Activated T-cell treated with anti-CD3 and anti-CD28 coated beads for 4 hours (primary cell): ENCODE results near the gene SIN3A.

Experiments used
- DNase-seq: peaks from one replicate; pipeline ENCODE4 v3.0.0-alpha.2; 2020

The SIN3A gene

DNA sequence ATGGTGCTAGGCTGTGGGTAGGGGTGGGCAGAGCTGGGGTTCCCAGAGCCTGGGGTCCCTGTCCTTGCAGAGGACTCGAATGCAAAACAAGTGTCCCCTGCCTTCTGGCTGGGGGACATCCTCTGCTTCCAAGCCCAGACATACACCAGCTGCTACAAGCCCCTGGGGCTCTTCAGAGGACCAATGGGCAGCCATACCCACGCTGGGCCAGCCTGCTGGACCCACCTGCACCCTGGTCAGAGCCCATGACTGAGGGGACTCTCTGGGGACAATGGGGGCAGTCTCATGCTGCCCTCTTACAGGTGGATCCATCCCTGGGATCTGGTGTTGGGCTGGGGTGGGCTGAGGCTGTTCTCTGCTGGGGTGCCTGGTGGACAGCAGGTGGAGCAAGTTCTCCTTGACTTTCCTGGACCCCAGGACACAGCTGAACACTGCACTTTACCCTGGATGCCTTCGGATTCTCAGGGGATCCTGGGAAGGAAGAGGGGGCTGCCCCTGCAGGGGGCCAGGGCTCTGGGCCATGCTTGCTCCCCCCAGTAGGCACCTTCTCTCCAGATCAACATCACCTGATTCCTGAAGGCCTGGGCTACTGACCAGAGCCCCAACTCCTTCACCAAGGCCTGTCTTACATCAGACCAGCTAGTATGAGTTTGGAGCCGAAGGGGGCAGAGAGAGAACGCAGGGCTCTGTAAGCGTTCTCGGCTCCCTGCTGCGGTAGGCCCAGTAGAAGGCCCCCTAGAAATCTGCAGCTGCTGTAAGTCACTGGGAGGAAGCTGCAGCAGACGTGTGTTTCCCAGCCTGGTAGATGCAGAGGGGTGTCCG, 122.8 kb downstream of the SIN3A start:
- no peak for DNase-seq

DNA sequence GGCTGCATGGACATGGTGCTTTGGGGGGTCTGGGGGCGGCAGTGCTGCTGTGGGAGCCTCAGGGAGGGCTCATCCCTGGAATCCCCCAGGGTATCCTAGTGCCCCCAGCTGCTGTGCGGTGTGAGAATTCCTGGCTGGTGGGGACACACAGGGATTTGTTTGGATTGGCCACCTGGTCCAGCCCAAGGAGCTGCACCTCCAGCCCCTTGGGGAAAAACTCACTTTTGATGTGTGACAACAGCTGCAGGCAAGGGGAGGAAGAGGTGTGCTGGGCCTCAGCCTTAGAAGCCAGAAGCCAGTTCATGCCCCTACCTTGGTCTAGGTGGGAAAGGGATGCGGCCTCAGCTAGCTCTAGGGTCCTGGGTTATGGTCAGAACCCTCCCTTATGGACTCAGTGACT, 124.0 kb downstream of the SIN3A start:
- DNase-seq = no peak

DNA sequence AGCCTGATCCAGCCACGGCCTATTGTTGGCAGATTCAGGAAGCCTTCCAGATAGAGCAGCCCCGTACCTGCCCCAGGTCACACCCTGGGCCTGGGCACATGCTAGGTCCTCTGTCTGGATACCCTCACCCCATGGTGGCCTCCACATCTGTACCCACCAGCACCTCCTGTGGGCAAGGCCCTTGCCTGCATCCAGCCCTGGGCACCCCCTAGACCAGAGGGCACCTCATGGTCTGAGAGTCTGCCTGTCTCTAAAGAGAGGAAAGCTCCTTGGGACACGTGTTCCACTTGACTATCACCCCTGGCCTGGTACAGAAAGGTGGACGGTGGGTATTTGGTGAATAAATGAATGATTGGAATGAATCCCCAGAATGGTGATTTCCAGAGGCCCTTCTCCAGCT, 124.5 kb downstream of the SIN3A start:
- no peak for DNase-seq

DNA sequence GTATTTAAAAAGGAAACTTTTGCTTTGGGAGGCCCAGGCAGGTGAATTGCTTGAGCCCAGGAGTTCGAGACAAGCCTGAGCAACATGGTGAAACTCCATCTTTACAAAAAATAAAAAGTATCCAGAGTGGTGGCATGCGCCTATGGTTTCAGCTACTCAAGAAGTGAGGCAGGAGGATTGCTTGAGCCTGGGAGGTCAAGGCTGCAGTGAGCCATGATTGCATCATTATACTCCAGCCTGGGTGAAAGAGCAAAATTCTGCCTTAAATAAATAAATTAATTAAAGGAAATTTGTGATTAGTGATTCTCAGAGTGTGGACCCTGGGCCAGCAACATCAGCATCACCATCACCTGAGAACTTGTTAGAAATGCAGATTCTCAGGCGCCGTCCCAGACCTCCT, 125.6 kb downstream of the SIN3A start:
- DNase-seq = no peak

DNA sequence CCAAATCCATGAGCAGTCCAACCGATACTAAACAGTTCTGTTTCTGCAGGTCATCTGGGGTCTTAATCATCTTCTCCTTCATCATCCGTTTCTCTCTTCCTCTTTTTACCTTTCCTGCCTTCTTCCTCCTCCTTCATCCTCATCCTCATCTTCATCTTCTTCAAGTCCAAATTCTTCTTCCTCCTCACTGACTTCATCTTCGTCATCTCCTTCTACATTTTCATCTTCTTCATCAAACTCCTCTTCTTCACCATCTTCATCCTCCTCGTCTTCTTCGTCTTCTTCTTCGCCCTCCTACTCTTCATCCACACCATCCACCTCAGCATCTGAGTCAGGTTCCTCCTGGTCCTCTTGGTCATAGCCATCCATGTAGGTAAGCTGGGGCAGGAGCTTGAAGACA, 129.8 kb downstream of the SIN3A start:
- no peak for DNase-seq
